Measurements from ENCODE around the gene TMEM132D. TPM values are rescaled to one million over a fixed set of nuclear protein-coding genes. Genes with fewer than 3 reads are reported as not detected.

TMEM132D gene
- total and polyA plus RNA-seq, 2 donors (not counting 3 experiments of a cell fraction or from before 2014, with no cell fraction given) = not detected

DNA sequence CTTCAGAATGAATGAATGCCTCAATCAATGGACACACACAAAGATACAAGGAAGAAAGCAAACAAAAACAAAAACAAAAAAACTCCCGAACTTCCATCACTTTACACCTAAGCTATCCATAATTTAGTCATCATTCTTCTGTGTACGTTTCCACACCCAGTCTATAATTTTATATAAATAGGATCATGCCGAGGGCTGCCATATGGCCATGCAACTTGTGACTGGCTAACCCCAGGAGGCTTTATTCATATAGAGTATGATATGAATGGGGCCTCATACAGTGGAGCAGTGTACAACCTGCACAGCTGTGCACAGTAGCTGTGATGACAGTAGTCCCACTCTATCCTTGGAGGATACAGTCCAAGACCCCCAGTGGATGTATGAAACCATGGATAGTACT lies 365.7 kb downstream of the TMEM132D start:
- DNase-seq (ENCODE audit: low read depth, low spot score) (no peak), FAIRE-seq (no peak)
- Histone ChIP-seq H3K4me1 (ENCODE audit: control insufficient read depth, extremely low read depth, insufficient read depth, low read length) (no peaks in the 10 kb centered on the region), H2AFZ (ENCODE audit: low read depth, low read length) (no peak overlapping the region), H3K27me3 (ENCODE audit: control insufficient read depth in 2 of 2, insufficient read depth in 2 of 2, low read length in 2 of 2) (no peaks in the 10 kb centered on the region), H3K79me2 (ENCODE audit: control insufficient read depth, insufficient read depth, low read length) (no peaks in the 10 kb centered on the region), H3K4me2 (ENCODE audit: insufficient read depth, low read length) (no peak overlapping the region), H3K9me1 (replicated peaks; ENCODE audit: control insufficient read depth, extremely low read depth, insufficient read depth, low read length) (no peaks in the 10 kb centered on the region), H3K27ac (ENCODE audit: insufficient read depth, low read depth, low read length) (no peak overlapping the region), H4K20me1 (replicated peaks; ENCODE audit: control insufficient read depth, extremely low read depth, insufficient read depth, low read length) (no peaks in the 10 kb centered on the region), H3K36me3 (ENCODE audit: control insufficient read depth in 2 of 2, extremely low read depth in 1 of 2, insufficient read depth in 2 of 2, low read length in 2 of 2) (no peaks in the 10 kb centered on the region), H3K4me3 (replicated peaks in 1 of 3; ENCODE audit: insufficient read depth in 1 of 3, low read depth in 1 of 3, low read length in 3 of 3) (no peak overlapping the region), H3K9me3 (replicated peaks; ENCODE audit: control insufficient read depth, insufficient read depth, low read length) (peaks cover 10% of the 10 kb centered on the region), H3K9ac (replicated peaks; ENCODE audit: extremely low read depth, insufficient read depth, low read length) (no peak overlapping the region)
- dilution Hi-C loops (cut with MboI; ENCODE audit: extremely low pct_ligation_motif_present, low sequenced_read_pairs) (no loop called here), intact Hi-C loops (cut with micrococcal nuclease) (no loop called here)
- ChIA-PET POLR2A (no interaction called here), CTCF (no interaction called here)
- BruUV-seq (replicated peaks) = no TSS peak
- TF ChIP-seq, protein P1, sequence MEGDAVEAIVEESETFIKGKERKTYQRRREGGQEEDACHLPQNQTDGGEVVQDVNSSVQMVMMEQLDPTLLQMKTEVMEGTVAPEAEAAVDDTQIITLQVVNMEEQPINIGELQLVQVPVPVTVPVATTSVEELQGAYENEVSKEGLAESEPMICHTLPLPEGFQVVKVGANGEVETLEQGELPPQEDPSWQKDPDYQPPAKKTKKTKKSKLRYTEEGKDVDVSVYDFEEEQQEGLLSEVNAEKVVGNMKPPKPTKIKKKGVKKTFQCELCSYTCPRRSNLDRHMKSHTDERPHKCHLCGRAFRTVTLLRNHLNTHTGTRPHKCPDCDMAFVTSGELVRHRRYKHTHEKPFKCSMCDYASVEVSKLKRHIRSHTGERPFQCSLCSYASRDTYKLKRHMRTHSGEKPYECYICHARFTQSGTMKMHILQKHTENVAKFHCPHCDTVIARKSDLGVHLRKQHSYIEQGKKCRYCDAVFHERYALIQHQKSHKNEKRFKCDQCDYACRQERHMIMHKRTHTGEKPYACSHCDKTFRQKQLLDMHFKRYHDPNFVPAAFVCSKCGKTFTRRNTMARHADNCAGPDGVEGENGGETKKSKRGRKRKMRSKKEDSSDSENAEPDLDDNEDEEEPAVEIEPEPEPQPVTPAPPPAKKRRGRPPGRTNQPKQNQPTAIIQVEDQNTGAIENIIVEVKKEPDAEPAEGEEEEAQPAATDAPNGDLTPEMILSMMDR (IDR thresholded peaks at IDR 0.05; ENCODE audit: extremely low read depth in 1 of 2, insufficient read depth in 1 of 2, low read depth in 1 of 2, low read length in 2 of 2) = no peak
- no peak for TF ChIP-seq JUN (IDR thresholded peaks at IDR 0.05; ENCODE audit: borderline replicate concordance, insufficient read depth, insufficient read length, low read depth)
- TF ChIP-seq POLR2A (IDR thresholded peaks at IDR 0.05; ENCODE audit: low read depth, low read length) = no peak
- TF ChIP-seq FOS (IDR thresholded peaks at IDR 0.05; ENCODE audit: borderline replicate concordance, insufficient read depth, low read length) = no peak
- no peak for TF ChIP-seq MYC (IDR thresholded peaks at IDR 0.05; ENCODE audit: low read depth, low read length)
- TF ChIP-seq POLR2AphosphoS5 (IDR thresholded peaks at IDR 0.05; ENCODE audit: insufficient read depth, low read depth, low read length) = no peak
- TF ChIP-seq, protein P2, sequence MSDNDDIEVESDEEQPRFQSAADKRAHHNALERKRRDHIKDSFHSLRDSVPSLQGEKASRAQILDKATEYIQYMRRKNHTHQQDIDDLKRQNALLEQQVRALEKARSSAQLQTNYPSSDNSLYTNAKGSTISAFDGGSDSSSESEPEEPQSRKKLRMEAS (IDR thresholded peaks at IDR 0.05; ENCODE audit: insufficient read depth, insufficient read length) = no peak
- no peak for TF ChIP-seq GATA2 (IDR thresholded peaks at IDR 0.05; ENCODE audit: insufficient read depth, insufficient read length, low read depth, low read length)
